ENCODE measurements around the gene PSMG3. TPM values are rescaled to one million over a fixed set of nuclear protein-coding genes. Genes with fewer than 3 reads are reported as not detected.

The PSMG3 gene
- total RNA-seq, 1 donor from 2014 or later = 29.5 TPM

DNA sequence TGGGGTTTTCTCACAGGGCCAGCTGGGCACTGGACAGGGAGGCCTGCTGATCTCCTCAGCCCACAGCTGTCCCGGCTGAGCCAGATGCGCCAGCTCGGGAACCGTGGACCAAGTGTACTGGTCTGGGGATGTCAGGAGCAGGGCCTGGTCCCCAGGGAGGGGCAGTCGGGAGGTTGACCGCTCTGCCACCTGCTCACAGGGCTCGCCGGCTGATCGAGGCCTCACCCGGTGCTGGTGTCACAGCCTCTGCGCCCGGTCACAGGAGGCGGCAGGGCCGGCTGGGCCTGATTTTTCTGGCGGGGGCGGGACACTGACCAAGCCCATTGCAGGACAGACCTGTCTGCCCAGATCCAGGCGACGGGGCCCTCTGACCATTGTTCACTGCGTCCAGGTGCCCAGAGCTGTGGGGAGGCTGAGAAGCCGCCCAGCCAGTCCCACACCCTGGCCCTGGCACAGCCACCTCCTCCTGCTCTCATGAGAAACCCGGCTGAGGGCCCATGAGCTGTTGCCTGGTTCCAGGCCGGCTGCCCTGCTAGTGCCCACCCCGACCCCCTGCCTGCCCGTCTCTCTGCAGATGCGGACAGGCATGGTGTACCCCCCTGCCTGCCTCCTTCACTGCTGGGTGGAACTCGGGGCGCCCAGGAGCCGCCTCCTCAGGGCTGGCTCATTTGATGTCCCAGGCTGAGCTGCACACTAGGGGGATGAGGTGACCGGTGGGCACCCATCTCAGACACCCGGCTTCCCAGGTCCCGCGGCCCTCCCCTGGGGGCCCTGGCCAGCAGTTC is 10.8 kb downstream of the PSMG3 start:
- ChIA-PET POLR2A (no interaction called here), CTCF (no interaction called here)
- intact Hi-C loops (cut with micrococcal nuclease) = no loop called here
- no peak for ATAC-seq (ENCODE audit: low read depth)
- TF ChIP-seq CTCF (IDR thresholded peaks at IDR 0.05) = no peak
- DNase-seq = no peak
- no peak overlapping the region for H3K4me3 Mint-ChIP-seq
- H3K36me3 Mint-ChIP-seq (ENCODE audit: low read depth) = no peaks in the 10 kb centered on the region
- H3K27ac Mint-ChIP-seq = no peak overlapping the region
- no peaks in the 10 kb centered on the region for H3K9me3 Mint-ChIP-seq
- H3K4me1 Mint-ChIP-seq = peaks cover 3% of the 10 kb centered on the region
- H3K27me3 Mint-ChIP-seq = no peaks in the 10 kb centered on the region

DNA sequence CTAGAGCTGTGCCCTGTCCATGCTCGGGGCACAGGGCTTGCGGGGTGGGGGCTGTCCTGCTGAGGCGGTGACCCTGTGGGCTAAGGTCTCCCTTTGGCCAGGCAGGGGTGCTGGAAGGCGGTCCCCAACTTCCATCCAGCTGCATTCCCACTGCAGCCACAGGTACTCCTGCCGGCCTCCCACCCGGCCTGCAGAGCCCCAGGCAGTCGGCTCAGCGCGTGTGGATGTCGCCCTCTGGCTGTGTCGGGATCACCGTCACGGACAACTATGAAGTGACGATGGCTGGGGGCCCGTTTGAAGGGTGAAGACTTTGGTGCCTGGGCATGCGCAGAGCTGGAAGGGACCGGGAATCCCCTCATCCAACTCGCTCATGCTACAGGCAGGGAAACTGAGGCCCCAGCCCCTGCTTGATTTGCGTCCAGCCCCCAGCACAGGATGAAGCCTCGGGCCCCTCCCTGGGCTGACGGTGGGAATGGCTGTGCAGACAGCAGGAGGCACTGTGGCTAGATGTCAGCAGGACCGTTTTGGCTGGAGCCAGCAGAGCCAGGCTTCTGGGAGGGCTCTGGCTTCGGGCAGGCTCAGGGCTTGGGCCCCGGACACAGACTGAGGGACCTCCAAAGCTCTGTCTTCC is 11.5 kb downstream of the PSMG3 start:
- POLR2A ChIA-PET = no interaction called here
- CTCF ChIA-PET = no interaction called here

GRCh38 chr7:1557771-1558170 is 12.1 kb downstream of the PSMG3 start:
- H3K36me3 Mint-ChIP-seq (ENCODE audit: low read depth) = no peaks in the 10 kb centered on the region
- no peak for TF ChIP-seq CTCF (IDR thresholded peaks at IDR 0.05)
- peaks cover 3% of the 10 kb centered on the region for H3K4me1 Mint-ChIP-seq
- no peaks in the 10 kb centered on the region for H3K27me3 Mint-ChIP-seq
- POLR2A ChIA-PET = interaction anchor here (0.6 kb wide), 1 partner anchor 35 kb away, joined by 10 read pairs; no protein-coding TSS in a partner anchor
- CTCF ChIA-PET = no interaction called here
- intact Hi-C loops (cut with micrococcal nuclease) = no loop called here
- ATAC-seq (ENCODE audit: low read depth) (no peak), DNase-seq (no peak)
- H3K9me3 Mint-ChIP-seq = no peaks in the 10 kb centered on the region
- H3K27ac Mint-ChIP-seq = no peak overlapping the region
- H3K4me3 Mint-ChIP-seq = no peak overlapping the region

More for the DNA sequence above, 11.5 kb downstream of the PSMG3 start:
- H3K36me3 Mint-ChIP-seq (ENCODE audit: low read depth) = no peaks in the 10 kb centered on the region
- H3K4me3 Mint-ChIP-seq = no peak overlapping the region
- peaks cover 3% of the 10 kb centered on the region for H3K4me1 Mint-ChIP-seq
- H3K27me3 Mint-ChIP-seq = no peaks in the 10 kb centered on the region
- intact Hi-C loops (cut with micrococcal nuclease) = no loop called here
- DNase-seq = no peak
- no peak overlapping the region for H3K27ac Mint-ChIP-seq
- H3K9me3 Mint-ChIP-seq = no peaks in the 10 kb centered on the region
- no peak for ATAC-seq (ENCODE audit: low read depth)
- no peak for TF ChIP-seq CTCF (IDR thresholded peaks at IDR 0.05)

DNA sequence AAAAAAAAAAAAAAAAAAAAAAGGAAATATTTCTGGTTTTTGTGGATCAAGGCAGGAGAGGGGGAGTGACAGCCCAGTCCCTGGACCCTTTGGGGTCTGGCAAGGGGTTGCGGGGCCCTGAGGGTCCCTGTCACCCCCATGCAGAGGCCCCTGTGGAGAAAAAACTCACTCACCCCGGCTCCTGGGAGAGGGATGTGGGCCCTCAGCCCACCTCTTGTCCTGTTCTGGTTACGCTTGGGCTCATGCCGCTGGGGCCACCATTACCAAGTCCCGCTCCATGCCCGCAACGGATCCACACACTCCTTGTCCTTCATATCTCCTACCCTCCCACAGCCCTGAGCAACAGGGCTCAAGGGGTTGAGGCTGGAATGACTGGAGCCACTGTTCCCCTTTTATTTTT is 12.8 kb downstream of the PSMG3 start:
- no peak overlapping the region for H3K4me3 Mint-ChIP-seq
- no peak overlapping the region for H3K27ac Mint-ChIP-seq
- no peaks in the 10 kb centered on the region for H3K9me3 Mint-ChIP-seq
- ChIA-PET CTCF (interaction anchor here (0.7 kb wide), 1 partner anchor 20 kb away, joined by 3 read pairs; no protein-coding TSS in a partner anchor), POLR2A (interaction anchor here (0.6 kb wide), 1 partner anchor 36 kb away, joined by 10 read pairs; no protein-coding TSS in a partner anchor)
- no peaks in the 10 kb centered on the region for H3K36me3 Mint-ChIP-seq (ENCODE audit: low read depth)
- no peaks in the 10 kb centered on the region for H3K27me3 Mint-ChIP-seq
- intact Hi-C loops (cut with micrococcal nuclease) = no loop called here
- peaks cover 3% of the 10 kb centered on the region for H3K4me1 Mint-ChIP-seq
- ATAC-seq (ENCODE audit: low read depth) = no peak
- TF ChIP-seq CTCF (IDR thresholded peaks at IDR 0.05) = no peak
- DNase-seq = no peak

Measured in activated B cell treated with CpG ODN at 0.5 μM for 24 hours (primary cell).